ENCODE data around the gene CTNND1. TPM values are rescaled to one million over a fixed set of nuclear protein-coding genes. Genes with fewer than 3 reads are reported as not detected.
"Not testable (repeated sequence)": the region's sequence is repeated elsewhere in the genome, so short reads cannot be mapped to it uniquely, and the experiment has no call there.

CTNND1 gene
- total RNA-seq, 1 donor from 2014 or later, result 270 TPM

GRCh38 chr11:57819252-57819979 is 57.8 kb downstream of the CTNND1 start:
- DNase-seq (ENCODE audit: low spot score) (no peak), ATAC-seq (no peak)
- intact Hi-C loops (cut with DNase I), result no loop called here

DNA sequence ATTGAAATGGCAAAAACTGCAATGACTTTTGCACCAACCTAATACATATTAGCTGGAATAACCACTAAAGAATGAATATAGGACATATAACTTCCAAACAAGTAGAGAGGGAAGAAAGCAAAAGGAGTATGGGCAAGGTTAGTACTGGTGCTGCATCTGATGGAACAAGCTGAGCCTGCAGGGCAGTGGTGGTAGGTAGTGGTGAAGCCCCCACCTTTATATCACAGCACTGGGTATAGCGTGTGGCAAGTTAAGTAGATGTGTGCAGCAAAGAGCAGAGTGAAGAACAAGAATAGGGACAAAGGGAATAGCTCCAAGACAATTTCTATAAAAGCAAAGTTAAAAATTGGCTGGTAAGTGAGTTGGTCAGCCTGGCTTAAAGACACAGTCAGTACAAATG is 62.3 kb downstream of the CTNND1 start:
- DNase-seq (ENCODE audit: low spot score) (no peak), ATAC-seq (no peak)
- intact Hi-C loops (cut with DNase I), result no loop called here

DNA sequence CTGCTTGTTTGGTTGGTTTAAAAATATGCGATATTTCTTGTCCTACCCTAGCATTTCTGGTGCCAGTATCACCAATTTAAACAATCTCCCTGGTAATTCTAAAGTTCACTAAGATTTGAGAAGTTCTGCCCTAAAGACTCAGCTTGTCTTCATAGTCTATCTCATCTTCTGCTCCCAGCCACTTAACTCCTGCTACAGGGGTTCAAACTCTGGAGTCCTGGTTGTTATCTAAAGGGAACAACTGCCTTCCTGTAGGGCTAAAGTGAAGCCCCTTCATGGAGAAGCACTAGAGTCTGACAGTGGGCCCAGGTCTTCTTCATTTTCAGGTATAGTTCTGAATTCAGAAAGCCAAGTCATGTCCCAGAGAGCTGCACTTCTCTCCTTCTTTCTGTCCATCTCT is 73.2 kb downstream of the CTNND1 start:
- ATAC-seq, result no peak
- no peak for DNase-seq (ENCODE audit: low spot score)
- intact Hi-C loops (cut with DNase I), result no loop called here

- ATAC-seq; intact Hi-C loops (cut with DNase I); DNase-seq (ENCODE audit: low spot score): not testable (repeated sequence)
Measured at GRCh38 chr11:57838609-57839008, 77.0 kb downstream of the CTNND1 start.

- no peak for ATAC-seq
- no peak for DNase-seq (ENCODE audit: low spot score)
- intact Hi-C loops (cut with DNase I), result no loop called here
Measured at GRCh38 chr11:57842873-57843272, 81.3 kb downstream of the CTNND1 start.

- ATAC-seq, result no peak
- DNase-seq (ENCODE audit: low spot score), result no peak
- intact Hi-C loops (cut with DNase I), result no loop called here
Measured at GRCh38 chr11:57867966-57868365, 106.4 kb downstream of the CTNND1 start.

- intact Hi-C loops (cut with DNase I), result no loop called here
- ATAC-seq (no peak), DNase-seq (ENCODE audit: low spot score) (no peak)
Measured at GRCh38 chr11:57868491-57868890, 106.9 kb downstream of the CTNND1 start.

Other genes starting within 250 kb of the CTNND1 start
- gene SLC43A1, start 246.1 kb upstream of the CTNND1 start, total RNA-seq, result 14.8 TPM
- 42.0 TPM for gene TIMM10, start 231.0 kb upstream of the CTNND1 start, total RNA-seq
- not detected for gene SMTNL1, start 224.2 kb upstream of the CTNND1 start, total RNA-seq
- 53.5 TPM for gene UBE2L6, start 194.1 kb upstream of the CTNND1 start, total RNA-seq
- 701 TPM for gene SERPING1, start 164.1 kb upstream of the CTNND1 start, total RNA-seq
- gene YPEL4, start 111.9 kb upstream of the CTNND1 start, total RNA-seq, result 2.1 TPM
- gene CLP1, start 104.0 kb upstream of the CTNND1 start, total RNA-seq, result 11.9 TPM
- 45.4 TPM for gene ZDHHC5, start 93.7 kb upstream of the CTNND1 start, total RNA-seq
- 9.6 TPM for gene MED19, start 49.6 kb upstream of the CTNND1 start, total RNA-seq
- 56.9 TPM for gene TMX2, start 49.2 kb upstream of the CTNND1 start, total RNA-seq
- 77.5 TPM for gene SELENOH, start 20.3 kb upstream of the CTNND1 start, total RNA-seq
- not detected for gene BTBD18, start 10.0 kb upstream of the CTNND1 start, total RNA-seq